MCF 10A (cell line): ENCODE data around the gene GRM1. TPM values are rescaled to one million over a fixed set of nuclear protein-coding genes. Genes with fewer than 3 reads are reported as not detected.

ENCODE experiments used
- BruUV-seq: library from RNA; stranded (reverse); fragments of 400-500 nt; replicated peaks from 2 replicates; lab custom pipeline; 2021; lab: Mats Ljungman, UMichigan
- CTCF ChIA-PET: fragments of 300-600 bp; sonication (Branson Sonifier 250); formaldehyde crosslinking; extraction: SDS; loops from one replicate; lab custom pipeline; 2021; ENCODE audit warnings: antibody characterized with exemption, inconsistent platforms; lab: Yijun Ruan, JAX
- POLR2A ChIA-PET: fragments of 300-600, 350-650 bp; sonication (Branson Sonifier 250); formaldehyde crosslinking; extraction: SDS; loops from one replicate; lab custom pipeline; 2020; ENCODE audit warnings: antibody characterized with exemption, inconsistent platforms; lab: Yijun Ruan, JAX
- DNase-seq: peaks from one replicate; pipeline ENCODE4 v3.0.0-alpha.2; 2018; ENCODE audit not compliant: unreplicated experiment
- H3K27ac Mint-ChIP-seq: one replicate; pipeline ENCODE4 v1.8.0; 2022; ENCODE audit warnings: mild to moderate bottlenecking, low read depth, mixed read lengths; ENCODE audit not compliant: unreplicated experiment
- H3K27me3 Mint-ChIP-seq: one replicate; pipeline ENCODE4 v1.8.0; 2022; ENCODE audit warnings: mixed read lengths; ENCODE audit not compliant: insufficient read depth, unreplicated experiment
- H3K36me3 Mint-ChIP-seq: one replicate; pipeline ENCODE4 v1.8.0; 2022; ENCODE audit warnings: mild to moderate bottlenecking, moderate library complexity, mixed read lengths; ENCODE audit not compliant: insufficient read depth, unreplicated experiment
- H3K4me1 Mint-ChIP-seq: one replicate; pipeline ENCODE4 v1.8.0; 2022; ENCODE audit warnings: mixed read lengths; ENCODE audit not compliant: insufficient read depth, unreplicated experiment
- H3K4me3 Mint-ChIP-seq: one replicate; pipeline ENCODE4 v1.8.0; 2022; ENCODE audit warnings: mild to moderate bottlenecking, moderate library complexity, mixed read lengths; ENCODE audit not compliant: unreplicated experiment
- H3K9me3 Mint-ChIP-seq: one replicate; pipeline ENCODE4 v1.8.0; 2022; ENCODE audit warnings: mixed read lengths; ENCODE audit not compliant: unreplicated experiment
- intact Hi-C: fragments of 100-400 bp; cut with micrococcal nuclease; formaldehyde crosslinking; loops from 2 replicates; pipeline ENCODE4 v1.14.1; 2022
- total RNA-seq: library from RNA; stranded (reverse); gene quantifications from 2 replicates; pipeline ENCODE4 v1.2.3, GENCODE V29; 2022
- TF ChIP-seq, protein P1 (sequence below): fragments of 200-600 bp; IDR thresholded peaks from one replicate; pipeline ENCODE4 v1.8.0; 2022; ENCODE audit warnings: antibody characterized with exemption, mild to moderate bottlenecking; ENCODE audit not compliant: unreplicated experiment

The GRM1 gene
- total RNA-seq, 1 experiment from 2014 or later = not detected

DNA sequence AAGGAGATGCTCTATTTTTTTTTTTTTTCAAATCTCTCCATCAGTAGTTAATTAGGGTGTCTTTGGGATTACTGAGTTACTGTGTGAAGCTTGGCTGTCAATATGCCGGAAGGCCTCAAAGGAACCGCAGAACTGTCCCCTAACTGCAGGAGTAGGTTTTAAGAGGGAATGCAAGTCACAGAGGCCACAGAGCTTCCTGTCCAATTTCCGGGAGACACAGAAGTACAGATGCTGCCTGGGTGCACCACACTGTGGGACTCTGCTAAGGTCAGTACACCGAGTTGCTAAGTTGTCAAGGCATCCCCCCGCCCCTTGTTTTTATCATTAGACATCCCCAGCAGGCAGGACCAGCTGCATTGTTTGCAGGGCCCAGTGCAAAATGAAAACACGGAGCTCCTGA lies 394.6 kb downstream of the GRM1 start:
- Mint-ChIP-seq H3K4me1 (no peaks in the 10 kb centered on the region), H3K4me3 (no peak overlapping the region), H3K27ac (no peak overlapping the region), H3K36me3 (no peaks in the 10 kb centered on the region), H3K27me3 (peaks cover 10% of the 10 kb centered on the region), H3K9me3 (no peaks in the 10 kb centered on the region)
- ChIA-PET CTCF (no interaction called here), POLR2A (interaction anchor here (0.6 to 1.6 kb wide), 2 partner anchors 16 to 18 kb away, joined by 3 read pairs; no protein-coding TSS in a partner anchor)
- DNase-seq = no peak
- no TSS peak for BruUV-seq
- intact Hi-C loops = no loop called here
- TF ChIP-seq, protein P1, sequence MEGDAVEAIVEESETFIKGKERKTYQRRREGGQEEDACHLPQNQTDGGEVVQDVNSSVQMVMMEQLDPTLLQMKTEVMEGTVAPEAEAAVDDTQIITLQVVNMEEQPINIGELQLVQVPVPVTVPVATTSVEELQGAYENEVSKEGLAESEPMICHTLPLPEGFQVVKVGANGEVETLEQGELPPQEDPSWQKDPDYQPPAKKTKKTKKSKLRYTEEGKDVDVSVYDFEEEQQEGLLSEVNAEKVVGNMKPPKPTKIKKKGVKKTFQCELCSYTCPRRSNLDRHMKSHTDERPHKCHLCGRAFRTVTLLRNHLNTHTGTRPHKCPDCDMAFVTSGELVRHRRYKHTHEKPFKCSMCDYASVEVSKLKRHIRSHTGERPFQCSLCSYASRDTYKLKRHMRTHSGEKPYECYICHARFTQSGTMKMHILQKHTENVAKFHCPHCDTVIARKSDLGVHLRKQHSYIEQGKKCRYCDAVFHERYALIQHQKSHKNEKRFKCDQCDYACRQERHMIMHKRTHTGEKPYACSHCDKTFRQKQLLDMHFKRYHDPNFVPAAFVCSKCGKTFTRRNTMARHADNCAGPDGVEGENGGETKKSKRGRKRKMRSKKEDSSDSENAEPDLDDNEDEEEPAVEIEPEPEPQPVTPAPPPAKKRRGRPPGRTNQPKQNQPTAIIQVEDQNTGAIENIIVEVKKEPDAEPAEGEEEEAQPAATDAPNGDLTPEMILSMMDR = no peak

DNA sequence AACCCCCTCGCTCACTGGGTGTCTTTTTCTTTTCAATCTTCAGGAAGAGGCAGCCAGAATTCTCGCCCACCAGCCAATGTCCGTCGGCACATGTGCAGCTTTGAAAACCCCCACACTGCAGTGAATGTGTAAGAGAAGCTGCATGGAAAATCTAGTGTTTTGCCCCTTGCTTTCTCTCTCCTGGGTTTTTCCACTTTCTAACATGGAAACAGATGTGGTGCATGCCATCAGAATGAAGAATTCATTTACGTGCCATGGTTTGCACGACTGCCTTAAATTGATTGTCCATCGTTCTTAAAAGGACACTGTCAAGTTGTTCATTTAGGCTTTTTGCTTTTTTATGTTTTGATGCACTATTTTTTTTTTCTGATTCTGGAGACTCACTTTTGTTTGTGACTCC lies 397.7 kb downstream of the GRM1 start:
- BruUV-seq = no TSS peak

DNA sequence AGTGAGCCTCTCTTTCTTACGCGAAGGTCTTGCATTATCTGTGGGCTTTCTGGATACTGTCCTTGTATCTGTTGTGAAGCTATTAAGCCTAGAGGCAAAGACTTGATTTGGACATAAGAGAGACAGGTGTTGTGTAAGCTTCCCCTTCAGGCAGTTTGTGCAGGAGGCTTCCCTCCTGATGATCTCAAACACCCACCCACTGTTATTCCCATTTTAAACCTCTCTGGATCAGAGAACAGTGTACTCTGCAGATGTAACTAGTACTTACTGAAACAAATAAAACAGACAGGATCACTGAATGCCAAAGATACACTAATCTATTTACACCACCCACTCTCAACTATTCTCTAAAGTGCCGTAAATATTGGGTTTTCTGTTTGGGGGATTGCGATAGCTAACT lies 401.0 kb downstream of the GRM1 start:
- no peak overlapping the region for H3K27ac Mint-ChIP-seq
- H3K9me3 Mint-ChIP-seq = no peaks in the 10 kb centered on the region
- intact Hi-C loops = no loop called here
- no TSS peak for BruUV-seq
- TF ChIP-seq, protein P1 = no peak
- no peak overlapping the region for H3K4me3 Mint-ChIP-seq
- no peak for DNase-seq
- no peaks in the 10 kb centered on the region for H3K36me3 Mint-ChIP-seq
- peaks cover 10% of the 10 kb centered on the region for H3K27me3 Mint-ChIP-seq
- ChIA-PET POLR2A (interaction anchor here (0.6 kb wide), 1 partner anchor 27 kb away, joined by 5 read pairs; no protein-coding TSS in a partner anchor), CTCF (no interaction called here)
- no peaks in the 10 kb centered on the region for H3K4me1 Mint-ChIP-seq

More for the DNA sequence above, 397.7 kb downstream of the GRM1 start:
- no peak overlapping the region for H3K4me3 Mint-ChIP-seq
- intact Hi-C loops = no loop called here
- TF ChIP-seq, protein P1 = no peak
- H3K9me3 Mint-ChIP-seq = no peaks in the 10 kb centered on the region
- POLR2A ChIA-PET = no interaction called here
- DNase-seq = no peak
- H3K27me3 Mint-ChIP-seq = peaks cover 10% of the 10 kb centered on the region
- no peak overlapping the region for H3K27ac Mint-ChIP-seq
- H3K4me1 Mint-ChIP-seq = no peaks in the 10 kb centered on the region
- H3K36me3 Mint-ChIP-seq = no peaks in the 10 kb centered on the region
- CTCF ChIA-PET = interaction anchor here (0.7 kb wide), 1 partner anchor 13 kb away, joined by 3 read pairs; no protein-coding TSS in a partner anchor

DNA sequence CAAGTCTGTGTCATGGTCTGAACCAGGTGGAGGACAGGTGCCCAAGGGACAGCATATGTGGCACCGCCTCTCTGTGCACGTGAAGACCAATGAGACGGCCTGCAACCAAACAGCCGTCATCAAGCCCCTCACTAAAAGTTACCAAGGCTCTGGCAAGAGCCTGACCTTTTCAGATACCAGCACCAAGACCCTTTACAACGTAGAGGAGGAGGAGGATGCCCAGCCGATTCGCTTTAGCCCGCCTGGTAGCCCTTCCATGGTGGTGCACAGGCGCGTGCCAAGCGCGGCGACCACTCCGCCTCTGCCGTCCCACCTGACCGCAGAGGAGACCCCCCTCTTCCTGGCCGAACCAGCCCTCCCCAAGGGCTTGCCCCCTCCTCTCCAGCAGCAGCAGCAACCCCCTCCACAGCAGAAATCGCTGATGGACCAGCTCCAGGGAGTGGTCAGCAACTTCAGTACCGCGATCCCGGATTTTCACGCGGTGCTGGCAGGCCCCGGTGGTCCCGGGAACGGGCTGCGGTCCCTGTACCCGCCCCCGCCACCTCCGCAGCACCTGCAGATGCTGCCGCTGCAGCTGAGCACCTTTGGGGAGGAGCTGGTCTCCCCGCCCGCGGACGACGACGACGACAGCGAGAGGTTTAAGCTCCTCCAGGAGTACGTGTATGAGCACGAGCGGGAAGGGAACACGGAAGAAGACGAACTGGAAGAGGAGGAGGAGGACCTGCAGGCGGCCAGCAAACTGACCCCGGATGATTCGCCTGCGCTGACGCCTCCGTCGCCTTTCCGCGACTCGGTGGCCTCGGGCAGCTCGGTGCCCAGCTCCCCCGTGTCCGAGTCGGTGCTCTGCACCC lies 405.2 kb downstream of the GRM1 start:
- Mint-ChIP-seq H3K27ac (no peak overlapping the region), H3K36me3 (no peaks in the 10 kb centered on the region), H3K9me3 (no peaks in the 10 kb centered on the region), H3K4me1 (no peaks in the 10 kb centered on the region), H3K27me3 (no peaks in the 10 kb centered on the region), H3K4me3 (no peak overlapping the region)
- intact Hi-C loops = no loop called here
- no peak for DNase-seq
- TF ChIP-seq, protein P1 = no peak
- ChIA-PET POLR2A (no interaction called here), CTCF (interaction anchor here (0.6 to 1.1 kb wide), 4 partner anchors 112 to 362 kb away, joined by 3 to 4 read pairs (median 3); no protein-coding TSS in a partner anchor)
- no TSS peak for BruUV-seq
